Measurements from ENCODE around the gene SP9. TPM values are rescaled to one million over a fixed set of nuclear protein-coding genes. Genes with fewer than 3 reads are reported as not detected.

Gene SP9
- total and polyA plus RNA-seq, 12 donors: 0.09 TPM; not detected in 11

GRCh38 chr2:174342686-174343342 is 8.1 kb downstream of the SP9 start:
- H3K9me3 ChIP-seq: no peaks in the 10 kb centered on the region
- H3K36me3 ChIP-seq: peaks cover 0 to 14% (median 5%) of the 10 kb centered on the region in 9 donors
- 6 to 10% methylated on average over 29 of the region's 29 CpGs for WGBS, 2 donors
- no peak for ATAC-seq
- peaks cover 36 to 90% (median 74%) of the 10 kb centered on the region in 7 donors for H3K27me3 ChIP-seq
- peaks cover 19 to 55% (median 26%) of the 10 kb centered on the region in 9 donors for H3K4me1 ChIP-seq
- no peak for TF ChIP-seq CTCF (IDR thresholded peaks at IDR 0.05)
- no peak overlapping the region for H3K27ac ChIP-seq
- intact Hi-C loops (cut with DNase I): loop anchor here (5.0 to 10.0 kb wide), 8 partner anchors 186 to 941 kb away; no protein-coding TSS in a partner anchor
- peak overlapping the region in 1 of 10 donors; percentile 20 for H3K4me3 ChIP-seq
- no peak for DNase-seq

GRCh38 chr2:174343343-174343622 is 8.5 kb downstream of the SP9 start:
- no peak for DNase-seq
- intact Hi-C loops (cut with DNase I): loop anchor here (5.0 to 10.0 kb wide), 8 partner anchors 186 to 941 kb away; no protein-coding TSS in a partner anchor
- H3K36me3 ChIP-seq: peaks cover 0 to 19% (median 9%) of the 10 kb centered on the region in 9 donors
- no peak overlapping the region for H3K4me3 ChIP-seq
- H3K27ac ChIP-seq: no peak overlapping the region
- peaks cover 19 to 52% (median 26%) of the 10 kb centered on the region in 9 donors for H3K4me1 ChIP-seq
- WGBS, 2 donors: 9% methylated on average over 6 of the region's 6 CpGs
- peaks cover 36 to 85% (median 70%) of the 10 kb centered on the region in 7 donors for H3K27me3 ChIP-seq
- H3K9me3 ChIP-seq: no peaks in the 10 kb centered on the region
- no peak for ATAC-seq
- no peak for TF ChIP-seq CTCF (IDR thresholded peaks at IDR 0.05)

DNA sequence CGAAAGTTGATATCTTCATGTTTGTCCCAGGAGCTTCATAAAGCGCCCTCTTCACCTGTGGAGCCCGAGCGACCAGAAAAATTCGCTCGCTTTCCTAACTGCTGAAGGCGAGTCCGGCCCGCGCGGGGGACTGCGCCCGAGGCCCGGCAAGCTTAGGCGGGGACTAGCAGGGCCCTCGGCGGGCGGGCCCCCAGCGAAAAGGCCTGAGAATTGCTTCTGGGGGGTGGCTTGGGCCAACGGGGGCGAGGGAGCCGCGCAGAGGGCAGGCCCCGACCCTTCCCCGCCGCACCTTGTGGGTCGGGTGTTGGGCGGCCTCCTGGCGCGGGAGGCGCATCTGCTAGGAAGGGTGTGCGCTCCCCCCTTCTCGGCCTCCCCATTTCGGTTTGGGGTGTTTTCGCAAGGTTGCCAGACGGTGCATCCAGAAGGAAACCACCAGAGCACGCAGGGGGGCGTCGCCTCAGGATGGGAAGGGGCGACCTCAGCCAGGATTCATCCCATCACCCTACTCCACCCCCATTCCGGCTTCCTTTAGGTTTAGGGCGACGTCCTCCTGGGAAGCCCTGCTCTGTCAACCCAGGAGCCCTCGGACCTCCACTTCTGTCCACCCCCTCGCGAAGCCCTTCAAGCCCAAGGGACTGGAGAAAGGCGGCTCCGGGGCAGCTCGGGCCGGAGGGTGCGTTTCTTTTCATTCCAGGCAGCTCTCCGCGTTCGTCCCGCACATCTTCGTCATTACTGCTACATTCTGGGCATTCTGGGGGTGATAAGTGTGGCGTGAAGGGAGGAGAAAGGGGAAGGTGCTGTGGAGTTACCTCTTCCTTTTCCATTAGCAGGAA is 9.1 kb downstream of the SP9 start:
- peaks cover 19 to 52% (median 26%) of the 10 kb centered on the region in 9 donors for H3K4me1 ChIP-seq
- ATAC-seq: peak in 2 of 8 donors; percentile 16 to 27
- intact Hi-C loops (cut with DNase I): loop anchor here (5.0 to 10.0 kb wide), 8 partner anchors 187 to 942 kb away; no protein-coding TSS in a partner anchor
- no peak overlapping the region for H3K27ac ChIP-seq
- TF ChIP-seq CTCF (IDR thresholded peaks at IDR 0.05): no peak
- no peak for DNase-seq
- H3K27me3 ChIP-seq: peaks cover 36 to 79% (median 64%) of the 10 kb centered on the region in 7 donors
- no peak overlapping the region for H3K4me3 ChIP-seq
- peaks cover 0 to 24% (median 15%) of the 10 kb centered on the region in 9 donors for H3K36me3 ChIP-seq
- WGBS, 2 donors: 9 to 12% methylated on average over 56 to 57 of the region's 57 CpGs
- no peaks in the 10 kb centered on the region for H3K9me3 ChIP-seq

GRCh38 chr2:174344716-174345461 is 10.1 kb downstream of the SP9 start:
- ATAC-seq (no peak), DNase-seq (no peak)
- H3K36me3 ChIP-seq: peaks cover 0 to 35% (median 16%) of the 10 kb centered on the region in 9 donors
- 34 to 40% methylated on average over 14 of the region's 14 CpGs for WGBS, 2 donors
- peaks cover 18 to 49% (median 26%) of the 10 kb centered on the region in 9 donors for H3K4me1 ChIP-seq
- no peak overlapping the region for H3K4me3 ChIP-seq
- no peak overlapping the region for H3K27ac ChIP-seq
- peak in 8 of 9 donors; percentile 5 to 36 (median 28) for TF ChIP-seq CTCF (IDR thresholded peaks at IDR 0.05)
- H3K27me3 ChIP-seq: peaks cover 33 to 69% (median 54%) of the 10 kb centered on the region in 7 donors
- H3K9me3 ChIP-seq: no peaks in the 10 kb centered on the region
- intact Hi-C loops (cut with DNase I): loop anchor here (5.0 to 10.0 kb wide), 8 partner anchors 188 to 943 kb away; no protein-coding TSS in a partner anchor

All from heart right ventricle (tissue), 16 donors.